Body of pancreas (tissue), 4 donors: Measurements from ENCODE around the gene TBX10. TPM values are rescaled to one million over a fixed set of nuclear protein-coding genes. Genes with fewer than 3 reads are reported as not detected.

Experiments used
- ATAC-seq: fragments of 150-250 bp; one replicate; pipeline ENCODE4 v1.9.1; 2016
- DNase-seq, 4 donors: peaks; one replicate each; pipeline ENCODE4 v3.0.0-alpha.2; 2019
- H3K27ac ChIP-seq, 4 donors: fragments of 200-600 bp; sonication (generic); 1 replicate in 3 of 4; 2 replicates in 1 of 4; pipeline versions ENCODE4 v1.5.1 to v1.6.1; 2016 to 2019; ENCODE audit warnings: mild to moderate bottlenecking in 1 of 4, mixed read lengths in 1 of 4, moderate library complexity in 1 of 4
- H3K27me3 ChIP-seq, 2 donors: fragments of 200-600 bp; sonication (generic); one replicate each; pipeline ENCODE4 v1.6.0; 2016; ENCODE audit warnings: mild to moderate bottlenecking in 1 of 2
- H3K36me3 ChIP-seq, 2 donors: fragments of 200-600 bp; sonication (generic); replicated peaks in 1 of 2; 2 replicates each; pipeline ENCODE4 v1.5.1; 2016; ENCODE audit warnings: low read depth in 2 of 2; ENCODE audit not compliant: insufficient read depth in 1 of 2
- H3K4me1 ChIP-seq: fragments of 200-600 bp; sonication (generic); one replicate; pipeline ENCODE4 v1.6.0; 2016
- H3K4me3 ChIP-seq, 2 donors: fragments of 200-600 bp; sonication (generic); 1 replicate in 1 of 2; 2 replicates in 1 of 2; pipeline ENCODE4 v1.5.1; 2016 to 2019
- H3K9me3 ChIP-seq, 3 donors: fragments of 200-600 bp; sonication (generic); 1 replicate in 2 of 3; 2 replicates in 1 of 3; pipeline ENCODE4 v1.5.1; 2016
- POLR2A ChIP-seq, 3 donors: fragments of 450-650 bp; IDR thresholded peaks; one replicate each; pipeline ENCODE4 v1.6.1; 2016; ENCODE audit warnings: antibody characterized with exemption in 3 of 3, mild to moderate bottlenecking in 2 of 3
- WGBS, 2 donors: methylation state at CpG; one replicate each; pipeline ENCODE4 v1.1.5; 2017; 5-methylcytosine and 5-hydroxymethylcytosine counted together
- intact Hi-C: fragments of 100-400 bp; cut with DNase I; formaldehyde crosslinking; loops from one replicate; pipeline ENCODE4 v1.15.1; 2023
- total RNA-seq, 2 donors: library from RNA; depleted of rRNA; stranded (reverse); fragments of >200 nt; gene quantifications; one replicate each; pipeline ENCODE4 v1.1.0, GENCODE V29; 2016
- TF ChIP-seq, protein P1 (sequence below), 7 experiments: fragments of 450-650 bp in 4 of 7; fragments of 200-600 bp in 3 of 7; sonication (generic) in 3 of 7; IDR thresholded peaks; one replicate each; pipeline ENCODE4 v1.5.1; 2016 to 2019; ENCODE audit warnings: antibody characterized with exemption in 7 of 7

The TBX10 gene
- total RNA-seq, 2 donors from 2014 or later, result not detected

DNA sequence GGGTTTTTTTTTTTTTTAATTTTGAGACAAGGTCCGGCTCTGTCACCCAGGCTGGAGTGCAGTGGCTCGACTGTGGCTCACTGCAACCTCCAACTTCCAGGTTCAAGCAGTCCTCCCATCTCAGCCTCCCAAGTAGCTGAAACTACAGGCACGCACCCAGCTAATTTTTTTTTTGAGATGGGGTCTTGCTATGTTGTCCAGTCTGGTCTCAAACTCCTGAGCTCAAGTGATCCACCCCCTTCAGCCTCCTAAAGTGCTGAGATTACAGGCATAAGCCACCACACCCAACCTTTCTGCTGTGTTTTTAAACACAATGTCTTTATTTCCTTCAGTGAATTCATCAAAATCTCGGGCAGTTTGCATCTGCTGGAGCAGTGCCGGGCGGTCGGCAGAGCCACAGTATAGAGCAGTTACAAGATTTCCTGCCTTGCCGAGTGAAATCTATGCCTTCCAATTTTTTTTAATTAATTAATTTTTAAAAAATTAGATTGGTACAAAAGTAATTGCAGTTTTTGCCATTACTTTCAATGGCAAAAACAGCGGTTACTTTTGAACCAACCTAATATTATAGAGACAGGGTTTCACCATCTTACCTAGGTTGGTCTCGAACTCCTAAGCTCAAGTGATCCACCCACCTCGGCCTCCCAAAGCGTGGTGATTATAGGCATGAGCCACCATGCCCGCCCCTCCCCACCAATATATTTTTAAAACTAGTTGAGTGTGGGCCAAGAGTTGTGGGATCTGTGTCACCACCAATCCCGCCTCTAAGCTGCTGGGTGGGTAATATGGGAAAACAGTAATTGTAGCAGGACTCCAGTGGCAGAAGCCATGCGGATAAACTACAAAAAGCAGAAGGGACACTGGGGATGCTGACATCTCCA, 13.6 kb upstream of the TBX10 start:
- no peak for TF ChIP-seq POLR2A (IDR thresholded peaks at IDR 0.05)
- TF ChIP-seq, protein P1, sequence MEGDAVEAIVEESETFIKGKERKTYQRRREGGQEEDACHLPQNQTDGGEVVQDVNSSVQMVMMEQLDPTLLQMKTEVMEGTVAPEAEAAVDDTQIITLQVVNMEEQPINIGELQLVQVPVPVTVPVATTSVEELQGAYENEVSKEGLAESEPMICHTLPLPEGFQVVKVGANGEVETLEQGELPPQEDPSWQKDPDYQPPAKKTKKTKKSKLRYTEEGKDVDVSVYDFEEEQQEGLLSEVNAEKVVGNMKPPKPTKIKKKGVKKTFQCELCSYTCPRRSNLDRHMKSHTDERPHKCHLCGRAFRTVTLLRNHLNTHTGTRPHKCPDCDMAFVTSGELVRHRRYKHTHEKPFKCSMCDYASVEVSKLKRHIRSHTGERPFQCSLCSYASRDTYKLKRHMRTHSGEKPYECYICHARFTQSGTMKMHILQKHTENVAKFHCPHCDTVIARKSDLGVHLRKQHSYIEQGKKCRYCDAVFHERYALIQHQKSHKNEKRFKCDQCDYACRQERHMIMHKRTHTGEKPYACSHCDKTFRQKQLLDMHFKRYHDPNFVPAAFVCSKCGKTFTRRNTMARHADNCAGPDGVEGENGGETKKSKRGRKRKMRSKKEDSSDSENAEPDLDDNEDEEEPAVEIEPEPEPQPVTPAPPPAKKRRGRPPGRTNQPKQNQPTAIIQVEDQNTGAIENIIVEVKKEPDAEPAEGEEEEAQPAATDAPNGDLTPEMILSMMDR (IDR thresholded peaks at IDR 0.05), result no peak
- peaks cover 0 to 3% (median 0%) of the 10 kb centered on the region in 3 donors for H3K9me3 ChIP-seq
- DNase-seq (no peak), ATAC-seq (no peak)
- H3K27me3 ChIP-seq, result no peaks in the 10 kb centered on the region
- no peak overlapping the region for H3K4me3 ChIP-seq
- intact Hi-C loops, result no loop called here
- WGBS, 2 donors, result 79 to 91% methylated on average over 14 to 15 of the region's 15 CpGs
- no peaks in the 10 kb centered on the region for H3K36me3 ChIP-seq
- H3K4me1 ChIP-seq, result peaks cover 34% of the 10 kb centered on the region
- no peak overlapping the region for H3K27ac ChIP-seq

DNA sequence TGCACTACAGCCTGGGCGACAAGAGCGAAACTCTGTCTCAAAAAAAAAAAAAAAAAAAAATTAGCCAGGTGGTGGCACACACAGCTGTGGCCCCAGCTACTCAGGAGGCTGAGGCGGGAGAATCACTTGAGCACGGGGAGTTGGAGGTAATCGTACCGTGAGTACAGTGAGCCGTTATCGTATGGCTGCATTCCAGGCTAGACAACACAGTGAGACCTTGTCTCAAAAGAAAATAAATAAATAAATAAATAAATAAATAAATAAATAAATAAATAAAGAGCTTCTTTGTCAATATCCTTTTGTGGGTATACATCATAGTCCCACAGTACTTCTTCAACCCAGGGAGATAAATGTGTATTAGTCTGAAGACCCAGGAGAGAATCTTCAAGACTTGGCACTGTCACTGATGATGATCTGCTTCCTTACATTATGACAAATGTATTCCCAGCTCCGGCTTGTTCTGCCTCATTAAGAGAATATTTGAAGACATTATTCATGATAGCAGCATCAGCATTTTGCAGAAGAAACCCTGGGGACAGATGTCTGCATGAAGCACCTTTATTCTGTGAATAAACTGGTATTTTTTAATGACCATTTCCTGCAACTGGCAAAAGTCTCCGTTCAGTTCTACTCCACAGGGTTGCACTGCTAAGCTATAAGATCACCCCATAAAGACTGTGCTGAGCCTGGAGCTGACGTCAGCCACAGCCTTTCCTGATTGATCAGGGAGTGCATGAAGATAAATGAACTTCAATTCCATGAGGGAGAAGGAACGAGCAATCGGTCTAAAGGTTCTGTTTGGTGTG, 12.6 kb upstream of the TBX10 start:
- Histone ChIP-seq H3K36me3 (no peaks in the 10 kb centered on the region), H3K27me3 (no peaks in the 10 kb centered on the region), H3K9me3 (peaks cover 0 to 3% (median 0%) of the 10 kb centered on the region in 3 donors), H3K4me1 (peaks cover 44% of the 10 kb centered on the region), H3K27ac (no peak overlapping the region), H3K4me3 (no peak overlapping the region)
- TF ChIP-seq POLR2A (IDR thresholded peaks at IDR 0.05), result no peak
- TF ChIP-seq, protein P1 (IDR thresholded peaks at IDR 0.05), result no peak
- ATAC-seq (no peak), DNase-seq (no peak)
- intact Hi-C loops, result no loop called here
- WGBS, 2 donors, result 43% methylated on average over 13 of the region's 13 CpGs

DNA sequence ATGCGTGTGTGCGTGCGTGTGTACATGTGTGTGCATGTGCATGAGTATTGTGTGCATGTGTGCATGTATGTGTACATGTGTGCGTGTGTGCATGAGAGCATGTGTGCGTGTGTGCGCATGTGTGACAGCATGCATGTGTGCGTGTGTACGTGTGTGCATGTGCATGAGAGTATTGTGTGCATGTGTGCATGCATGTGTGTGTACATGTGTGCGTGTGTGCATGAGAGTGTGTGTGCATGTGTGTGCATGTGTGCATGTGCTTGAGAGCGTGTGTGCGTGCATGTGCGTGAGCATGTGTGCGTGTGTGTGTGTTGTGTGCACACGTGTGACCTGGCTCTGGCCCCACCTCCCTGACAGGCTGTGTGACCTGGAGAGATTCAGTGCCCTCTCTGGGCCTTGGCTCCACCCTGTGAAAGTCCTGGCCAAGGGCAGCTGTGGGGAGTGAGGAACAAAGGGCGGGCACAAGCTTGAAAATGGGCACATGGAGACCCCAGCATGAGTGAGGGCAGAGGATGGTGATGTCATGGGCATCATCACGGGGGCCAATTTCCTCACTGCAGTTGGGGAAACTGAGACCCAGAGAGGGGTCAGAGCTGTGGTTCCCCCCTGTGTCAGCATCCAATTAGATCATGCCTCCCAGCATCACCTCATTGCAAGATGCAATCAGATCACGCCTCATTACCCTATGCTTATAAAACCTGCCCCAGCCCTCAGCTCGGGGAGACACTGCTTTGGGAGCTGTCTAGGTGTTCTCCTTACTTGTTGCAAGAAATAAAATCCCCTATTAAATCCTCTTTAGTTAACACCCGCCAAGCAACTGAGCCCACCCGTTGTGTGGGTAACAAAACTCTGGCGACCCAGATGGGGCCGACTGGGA, 10.3 kb upstream of the TBX10 start:
- Histone ChIP-seq H3K27ac (peak overlapping the region; percentile 83 to 94 (median 86)), H3K4me1 (peaks cover 67% of the 10 kb centered on the region), H3K36me3 (no peaks in the 10 kb centered on the region), H3K27me3 (no peaks in the 10 kb centered on the region), H3K9me3 (no peaks in the 10 kb centered on the region), H3K4me3 (peak overlapping the region; percentile 14 to 48)
- WGBS, 2 donors, result 63 to 83% methylated on average over 18 to 22 of the region's 22 CpGs
- DNase-seq (peak in 2 of 4 donors; percentile 40 to 49), ATAC-seq (peak; percentile 16)
- TF ChIP-seq, protein P1 (IDR thresholded peaks at IDR 0.05), result peak in 1 of 7 experiments; percentile 25
- peak; percentile 11 to 80 (median 60) for TF ChIP-seq POLR2A (IDR thresholded peaks at IDR 0.05)
- intact Hi-C loops, result no loop called here

- intact Hi-C loops, result no loop called here
- Histone ChIP-seq H3K36me3 (no peaks in the 10 kb centered on the region), H3K9me3 (no peaks in the 10 kb centered on the region), H3K4me3 (no peak overlapping the region), H3K4me1 (peaks cover 70% of the 10 kb centered on the region), H3K27me3 (no peaks in the 10 kb centered on the region), H3K27ac (peak overlapping the region in 3 of 4 donors; percentile 49 to 82 (median 71))
- no peak for ATAC-seq
- peak in 1 of 4 donors; percentile 21 for DNase-seq
- no peak for TF ChIP-seq POLR2A (IDR thresholded peaks at IDR 0.05)
- TF ChIP-seq, protein P1 (IDR thresholded peaks at IDR 0.05), result no peak
- WGBS, 2 donors, result 66 to 79% methylated on average over 7 to 12 of the region's 12 CpGs
Observed at GRCh38 chr11:67648796-67649613, 9.4 kb upstream of the TBX10 start.
